ENCODE measurements around the gene CALCOCO2.

Gene CALCOCO2, protein sequence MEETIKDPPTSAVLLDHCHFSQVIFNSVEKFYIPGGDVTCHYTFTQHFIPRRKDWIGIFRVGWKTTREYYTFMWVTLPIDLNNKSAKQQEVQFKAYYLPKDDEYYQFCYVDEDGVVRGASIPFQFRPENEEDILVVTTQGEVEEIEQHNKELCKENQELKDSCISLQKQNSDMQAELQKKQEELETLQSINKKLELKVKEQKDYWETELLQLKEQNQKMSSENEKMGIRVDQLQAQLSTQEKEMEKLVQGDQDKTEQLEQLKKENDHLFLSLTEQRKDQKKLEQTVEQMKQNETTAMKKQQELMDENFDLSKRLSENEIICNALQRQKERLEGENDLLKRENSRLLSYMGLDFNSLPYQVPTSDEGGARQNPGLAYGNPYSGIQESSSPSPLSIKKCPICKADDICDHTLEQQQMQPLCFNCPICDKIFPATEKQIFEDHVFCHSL

DNA sequence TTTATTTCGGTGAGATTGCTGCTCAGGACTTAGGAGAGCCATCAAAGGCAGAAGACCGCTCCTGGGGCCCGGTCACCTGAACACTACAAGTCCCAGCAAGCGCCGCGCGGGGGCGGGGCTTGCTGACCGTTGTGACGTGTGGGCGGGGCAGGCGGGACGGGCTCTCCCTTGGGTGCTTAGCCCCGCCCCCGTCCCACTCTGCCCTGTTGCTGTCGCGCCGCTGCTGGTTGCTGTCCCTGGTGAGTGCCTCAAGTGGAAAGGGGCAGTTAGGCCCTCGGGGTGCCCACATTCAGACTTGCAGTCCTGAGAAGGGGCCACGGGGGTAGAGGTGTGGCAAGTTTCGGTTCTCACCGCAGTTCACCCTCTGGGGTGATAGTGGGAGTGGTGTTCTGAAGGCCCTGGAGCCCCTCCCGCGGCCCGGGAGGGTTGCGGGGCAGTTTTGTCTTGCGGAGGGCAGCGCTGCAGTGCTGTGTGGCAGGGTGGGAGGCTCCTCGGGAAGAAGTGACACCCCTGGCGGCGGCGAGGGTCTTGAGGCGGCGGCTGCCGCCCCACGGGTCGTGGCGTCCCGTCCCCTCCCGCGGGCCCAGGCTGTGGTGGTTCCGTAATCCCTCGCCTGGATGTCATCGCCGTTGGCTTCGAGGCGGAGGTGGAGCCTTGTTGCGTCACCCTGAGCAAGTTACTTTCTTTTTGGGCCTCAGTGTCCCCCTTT is at the start of gene CALCOCO2:
Gene CALCOCO2 (plus strand): TSS at position 196 of the 709 bp plus-strand sequence. CDS start 10,673 bp downstream, outside the sequence.
- TF ChIP-seq, protein P1, sequence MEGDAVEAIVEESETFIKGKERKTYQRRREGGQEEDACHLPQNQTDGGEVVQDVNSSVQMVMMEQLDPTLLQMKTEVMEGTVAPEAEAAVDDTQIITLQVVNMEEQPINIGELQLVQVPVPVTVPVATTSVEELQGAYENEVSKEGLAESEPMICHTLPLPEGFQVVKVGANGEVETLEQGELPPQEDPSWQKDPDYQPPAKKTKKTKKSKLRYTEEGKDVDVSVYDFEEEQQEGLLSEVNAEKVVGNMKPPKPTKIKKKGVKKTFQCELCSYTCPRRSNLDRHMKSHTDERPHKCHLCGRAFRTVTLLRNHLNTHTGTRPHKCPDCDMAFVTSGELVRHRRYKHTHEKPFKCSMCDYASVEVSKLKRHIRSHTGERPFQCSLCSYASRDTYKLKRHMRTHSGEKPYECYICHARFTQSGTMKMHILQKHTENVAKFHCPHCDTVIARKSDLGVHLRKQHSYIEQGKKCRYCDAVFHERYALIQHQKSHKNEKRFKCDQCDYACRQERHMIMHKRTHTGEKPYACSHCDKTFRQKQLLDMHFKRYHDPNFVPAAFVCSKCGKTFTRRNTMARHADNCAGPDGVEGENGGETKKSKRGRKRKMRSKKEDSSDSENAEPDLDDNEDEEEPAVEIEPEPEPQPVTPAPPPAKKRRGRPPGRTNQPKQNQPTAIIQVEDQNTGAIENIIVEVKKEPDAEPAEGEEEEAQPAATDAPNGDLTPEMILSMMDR (IDR thresholded peaks at IDR 0.05; ENCODE audit: low read depth, low read length): no peak

DNA sequence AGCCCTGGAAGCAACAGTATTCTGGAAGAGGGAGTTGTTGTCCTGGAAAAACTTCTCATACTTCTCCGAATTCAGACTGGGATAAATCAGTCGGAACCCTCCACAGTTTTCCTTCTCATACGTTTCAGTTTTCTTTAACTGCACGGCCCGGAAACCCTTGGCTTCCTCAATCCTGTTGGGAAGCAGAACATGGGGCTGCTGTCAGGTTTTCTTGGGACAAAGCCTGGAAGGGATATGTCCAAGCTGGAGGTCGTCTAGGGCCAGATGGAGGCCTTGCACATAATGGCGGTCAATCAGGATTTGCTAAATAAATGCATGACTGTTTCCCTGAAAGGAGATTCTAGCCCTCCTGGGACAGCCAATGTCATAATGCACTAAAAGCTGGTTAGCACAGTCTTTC is 43.0 kb upstream of the CALCOCO2 start:
- no peak overlapping the region for H3K4me3 ChIP-seq (ENCODE audit: low read depth, low read length)
- DNase-seq (ENCODE audit: low read depth, low spot score): no peak
- TF ChIP-seq, protein P1 (IDR thresholded peaks at IDR 0.05; ENCODE audit: low read depth, low read length): no peak
- in situ Hi-C loops (cut with HindIII; ENCODE audit: low sequenced_read_pairs): no loop called here

More for the DNA sequence above, at the start of gene CALCOCO2:
- peak; percentile 93 for DNase-seq (ENCODE audit: low read depth, low spot score)
- in situ Hi-C loops (cut with HindIII; ENCODE audit: low sequenced_read_pairs): no loop called here
- peak within 1 kb of the TSS; percentile 74 for H3K4me3 ChIP-seq (ENCODE audit: low read depth, low read length)

DNA sequence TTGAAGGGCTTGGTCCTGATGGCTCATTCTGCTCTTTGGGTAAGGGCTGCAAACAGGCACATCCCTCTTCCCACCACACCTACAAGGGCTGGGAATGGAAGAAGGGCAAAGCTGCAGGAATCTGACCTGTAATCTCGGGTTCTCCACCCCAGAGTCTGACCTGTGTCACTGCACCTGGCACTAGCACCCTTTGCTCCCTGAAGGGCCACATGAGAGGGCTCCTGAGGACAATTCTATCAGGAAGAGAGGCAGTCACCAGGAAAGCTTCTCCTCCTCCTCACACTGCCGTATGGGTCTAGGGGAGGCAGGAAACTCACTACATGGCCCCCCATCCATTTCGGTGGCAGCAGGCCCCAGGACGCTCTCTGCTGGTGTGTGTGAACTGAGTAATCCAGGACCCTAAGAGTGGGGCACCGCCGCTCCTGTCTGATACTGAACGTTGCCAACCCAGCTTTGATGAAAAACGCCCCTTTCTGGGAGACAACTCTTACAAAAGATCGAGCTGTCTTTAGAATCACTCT is 40.2 kb upstream of the CALCOCO2 start:
- no peak for DNase-seq (ENCODE audit: low read depth, low spot score)
- in situ Hi-C loops (cut with HindIII; ENCODE audit: low sequenced_read_pairs): no loop called here
- TF ChIP-seq, protein P1 (IDR thresholded peaks at IDR 0.05; ENCODE audit: low read depth, low read length): no peak
- no peak overlapping the region for H3K4me3 ChIP-seq (ENCODE audit: low read depth, low read length)

GRCh38 chr17:48791128-48792032 is 39.5 kb upstream of the CALCOCO2 start:
- peak; percentile 82 for DNase-seq (ENCODE audit: low read depth, low spot score)
- in situ Hi-C loops (cut with HindIII; ENCODE audit: low sequenced_read_pairs): no loop called here
- TF ChIP-seq, protein P1 (IDR thresholded peaks at IDR 0.05; ENCODE audit: low read depth, low read length): peak; percentile 90
- H3K4me3 ChIP-seq (ENCODE audit: low read depth, low read length): no peak overlapping the region

DNA sequence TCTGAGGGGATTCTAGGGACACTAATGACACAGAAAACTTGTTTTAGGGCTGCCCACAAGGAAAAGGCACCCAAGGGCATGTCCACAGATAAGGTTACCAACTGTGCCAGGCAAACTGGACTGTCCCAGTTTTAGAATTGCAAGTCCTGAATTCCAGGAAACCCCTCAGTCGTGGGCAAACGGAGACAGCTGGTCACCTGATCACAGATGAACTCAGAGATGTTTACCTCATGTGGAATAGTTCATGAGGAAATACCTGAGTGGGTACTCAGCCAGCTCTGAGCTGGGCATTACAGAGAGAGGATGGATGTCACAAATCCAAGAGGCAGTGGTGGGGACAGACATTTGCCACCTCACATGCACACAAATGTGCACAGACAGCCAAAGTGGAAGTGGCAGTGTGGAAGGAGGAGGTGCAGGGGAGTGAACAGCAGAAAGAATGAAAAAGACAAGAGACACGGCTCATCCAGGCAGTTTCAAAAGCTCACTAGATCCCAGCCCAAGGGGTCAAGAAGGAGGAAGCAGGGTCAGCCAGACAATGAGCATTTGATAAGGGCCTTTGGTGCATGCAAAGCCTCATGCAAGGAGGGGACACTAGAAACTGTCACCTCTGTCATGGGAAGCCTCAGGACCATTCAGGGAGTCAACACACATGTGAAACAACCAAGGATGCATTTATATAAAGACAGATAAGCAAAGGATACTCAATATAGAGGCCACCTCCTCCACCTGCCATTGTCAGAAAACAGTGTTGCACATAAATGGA is 38.6 kb upstream of the CALCOCO2 start:
- no peak overlapping the region for H3K4me3 ChIP-seq (ENCODE audit: low read depth, low read length)
- in situ Hi-C loops (cut with HindIII; ENCODE audit: low sequenced_read_pairs): no loop called here
- TF ChIP-seq, protein P1 (IDR thresholded peaks at IDR 0.05; ENCODE audit: low read depth, low read length): no peak
- DNase-seq (ENCODE audit: low read depth, low spot score): no peak
